Prostate gland (tissue), 2 donors: Measurements from ENCODE around the gene SNAI1.
"Not testable (repeated sequence)": the region's sequence is repeated elsewhere in the genome, so short reads cannot be mapped to it uniquely, and the experiment has no call there.

Experiments used
- POLR2A ChIP-seq: fragments of 450-650 bp; IDR thresholded peaks from one replicate; pipeline ENCODE4 v1.6.1; 2016; ENCODE audit warnings: antibody characterized with exemption, mild to moderate bottlenecking
- POLR2AphosphoS5 ChIP-seq: sonication (generic); formaldehyde crosslinking; IDR thresholded peaks from one replicate; pipeline ENCODE4 v1.6.1; 2017; ENCODE audit warnings: antibody characterized with exemption
- TF ChIP-seq, protein P1 (sequence below), 4 experiments: fragments of 200-600 bp in 2 of 4; fragments of 450-650 bp in 2 of 4; sonication (generic) in 2 of 4; IDR thresholded peaks; 1 replicate in 3 of 4; 2 replicates in 1 of 4; pipeline ENCODE4 v1.5.1; 2016 to 2019; ENCODE audit warnings: antibody characterized with exemption in 4 of 4, mild to moderate bottlenecking in 2 of 4, moderate library complexity in 2 of 4

GRCh38 chr20:50011597-50011996 lies 28.8 kb downstream of the SNAI1 start:
- not testable (repeated sequence) for TF ChIP-seq POLR2A, POLR2AphosphoS5
- TF ChIP-seq, protein P1, sequence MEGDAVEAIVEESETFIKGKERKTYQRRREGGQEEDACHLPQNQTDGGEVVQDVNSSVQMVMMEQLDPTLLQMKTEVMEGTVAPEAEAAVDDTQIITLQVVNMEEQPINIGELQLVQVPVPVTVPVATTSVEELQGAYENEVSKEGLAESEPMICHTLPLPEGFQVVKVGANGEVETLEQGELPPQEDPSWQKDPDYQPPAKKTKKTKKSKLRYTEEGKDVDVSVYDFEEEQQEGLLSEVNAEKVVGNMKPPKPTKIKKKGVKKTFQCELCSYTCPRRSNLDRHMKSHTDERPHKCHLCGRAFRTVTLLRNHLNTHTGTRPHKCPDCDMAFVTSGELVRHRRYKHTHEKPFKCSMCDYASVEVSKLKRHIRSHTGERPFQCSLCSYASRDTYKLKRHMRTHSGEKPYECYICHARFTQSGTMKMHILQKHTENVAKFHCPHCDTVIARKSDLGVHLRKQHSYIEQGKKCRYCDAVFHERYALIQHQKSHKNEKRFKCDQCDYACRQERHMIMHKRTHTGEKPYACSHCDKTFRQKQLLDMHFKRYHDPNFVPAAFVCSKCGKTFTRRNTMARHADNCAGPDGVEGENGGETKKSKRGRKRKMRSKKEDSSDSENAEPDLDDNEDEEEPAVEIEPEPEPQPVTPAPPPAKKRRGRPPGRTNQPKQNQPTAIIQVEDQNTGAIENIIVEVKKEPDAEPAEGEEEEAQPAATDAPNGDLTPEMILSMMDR (IDR thresholded peaks at IDR 0.05), result not testable (repeated sequence)
